GM21360 (cell line): ENCODE measurements around the gene NRP2.

Experiments used
- ATAC-seq: cut with Tn5 transposase; IDR thresholded peaks from one replicate; pipeline ENCODE4 v1.9.1; 2021; ENCODE audit warnings: mild to moderate bottlenecking, moderate library complexity; ENCODE audit not compliant: unreplicated experiment

Gene NRP2

GRCh38 chr2:205750797-205751196 lies 68.5 kb downstream of the NRP2 start:
- ATAC-seq, result no peak

DNA sequence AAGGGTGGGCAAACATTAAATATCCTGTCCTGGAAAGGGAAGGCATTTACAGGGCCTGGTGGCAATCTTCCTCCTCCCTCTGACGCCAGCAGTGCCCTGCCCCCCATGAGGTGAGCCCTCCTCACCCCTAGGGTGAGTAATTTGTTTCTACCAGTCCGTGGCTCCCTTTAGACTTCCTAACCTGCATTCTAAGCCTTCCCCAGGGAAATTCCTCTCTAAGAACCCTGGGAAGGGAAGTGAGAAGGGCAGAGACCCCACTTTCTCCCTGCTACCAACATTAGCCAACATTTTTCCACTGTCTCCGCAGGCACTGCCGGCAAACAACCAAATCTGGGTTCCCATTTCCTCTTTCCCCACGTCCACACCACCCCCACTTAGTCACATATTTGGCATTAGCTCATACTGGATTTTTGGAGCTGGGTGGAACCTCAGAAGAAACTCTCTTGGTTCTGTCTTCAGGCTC lies 69.3 kb downstream of the NRP2 start:
- ATAC-seq, result no peak

- no peak for ATAC-seq
These were observed 70.1 kb downstream of the NRP2 start for GRCh38 chr2:205752296-205752820.

DNA sequence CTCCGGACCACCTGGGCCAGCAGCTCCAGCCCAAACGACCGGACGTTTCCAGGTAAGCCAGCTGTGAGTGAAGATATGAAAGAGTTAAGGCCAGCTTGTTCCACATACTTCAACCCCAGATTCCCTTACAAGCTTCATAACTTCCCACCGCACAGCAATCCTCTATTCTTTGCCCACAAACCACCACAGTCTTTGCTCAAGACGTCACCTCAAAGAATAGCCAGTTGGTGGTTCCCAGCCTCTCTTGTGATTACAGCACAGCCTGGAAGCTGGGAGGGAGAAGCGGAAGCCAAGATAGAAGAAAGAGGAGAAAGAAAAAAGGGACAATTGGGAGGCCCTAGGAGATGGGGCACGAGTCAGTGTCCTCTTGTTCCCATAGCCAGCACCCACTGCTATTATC lies 70.6 kb downstream of the NRP2 start:
- no peak for ATAC-seq

- no peak for ATAC-seq
These were observed 72.1 kb downstream of the NRP2 start for GRCh38 chr2:205754285-205754923.

GRCh38 chr2:205754924-205755321 lies 72.6 kb downstream of the NRP2 start:
- no peak for ATAC-seq

GRCh38 chr2:205755923-205756322 lies 73.6 kb downstream of the NRP2 start:
- ATAC-seq, result no peak

DNA sequence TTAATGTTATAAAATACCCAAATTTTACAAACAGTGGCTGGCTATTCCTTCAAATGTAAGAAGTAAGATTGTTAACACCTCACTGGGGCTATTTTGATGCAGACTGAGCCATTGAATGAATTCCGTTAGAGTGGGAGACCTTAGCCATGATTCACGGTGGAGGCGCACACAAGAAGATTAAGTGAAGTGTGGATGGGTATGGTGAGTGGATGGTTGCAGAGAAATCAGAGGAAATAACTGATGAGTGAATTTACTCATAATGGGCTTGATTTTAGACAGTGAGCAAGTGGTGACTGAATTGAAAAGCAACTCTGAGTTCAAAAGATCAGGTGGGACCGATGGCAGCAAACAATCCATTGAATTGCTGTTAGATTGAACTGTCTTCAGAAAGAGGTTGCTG lies 75.0 kb downstream of the NRP2 start:
- ATAC-seq, result no peak

DNA sequence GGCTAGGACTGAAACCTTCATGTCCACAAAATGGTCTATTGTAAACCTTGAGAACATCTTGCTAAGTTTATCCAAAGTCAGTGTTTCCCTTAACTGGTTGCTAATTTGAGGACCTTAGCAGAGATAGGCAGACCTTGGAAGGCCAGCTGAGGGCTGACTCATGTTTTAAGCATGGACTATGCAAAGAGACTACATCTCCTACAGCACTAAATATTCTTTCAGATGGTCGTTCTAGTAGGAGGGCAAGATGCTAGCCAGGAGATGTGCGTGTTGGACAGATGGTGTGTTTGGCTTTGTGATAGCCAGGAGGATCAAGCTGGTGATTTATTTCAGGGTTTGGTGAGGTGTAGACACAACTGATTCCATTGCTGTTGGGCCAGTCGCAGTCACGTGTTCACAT lies 75.8 kb downstream of the NRP2 start:
- no peak for ATAC-seq

DNA sequence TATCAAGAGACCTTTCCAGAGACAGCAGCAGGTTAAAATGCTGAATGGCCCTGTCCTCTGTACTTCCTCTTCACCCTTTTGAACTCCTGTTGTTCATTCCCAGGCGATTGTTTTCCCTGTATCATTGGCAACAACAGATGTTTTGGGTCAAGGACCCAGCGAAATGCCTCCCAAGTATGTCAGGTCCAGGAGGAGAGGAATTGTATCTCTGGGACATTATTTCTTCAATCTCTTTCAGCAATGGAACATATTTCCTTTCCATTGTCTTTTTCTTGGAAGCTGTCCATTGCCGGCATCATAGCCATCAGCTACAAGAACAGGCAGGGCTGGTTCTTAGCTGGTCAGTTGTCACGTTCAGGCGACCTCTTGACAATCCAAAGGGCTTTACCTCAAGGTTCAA lies 76.2 kb downstream of the NRP2 start:
- no peak for ATAC-seq

DNA sequence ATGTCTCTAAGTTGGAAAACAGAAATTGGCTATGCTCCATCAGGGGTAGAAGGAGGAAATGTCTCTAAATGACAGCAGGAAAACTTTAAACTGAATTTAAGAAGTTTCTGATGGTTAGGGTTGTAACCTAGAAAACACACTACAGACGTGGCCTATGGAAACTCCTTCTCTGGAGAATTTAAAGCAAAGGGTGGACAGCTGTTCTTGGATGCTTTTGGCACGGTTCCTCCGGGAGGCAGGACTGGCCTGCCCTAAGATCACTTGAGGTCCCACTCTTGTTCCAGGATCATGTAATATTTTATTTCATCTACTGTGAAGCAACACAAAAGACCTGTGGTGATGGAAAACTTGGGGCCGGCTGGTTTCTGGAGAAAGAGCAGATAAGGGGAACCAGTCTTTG lies 77.0 kb downstream of the NRP2 start:
- ATAC-seq, result no peak

DNA sequence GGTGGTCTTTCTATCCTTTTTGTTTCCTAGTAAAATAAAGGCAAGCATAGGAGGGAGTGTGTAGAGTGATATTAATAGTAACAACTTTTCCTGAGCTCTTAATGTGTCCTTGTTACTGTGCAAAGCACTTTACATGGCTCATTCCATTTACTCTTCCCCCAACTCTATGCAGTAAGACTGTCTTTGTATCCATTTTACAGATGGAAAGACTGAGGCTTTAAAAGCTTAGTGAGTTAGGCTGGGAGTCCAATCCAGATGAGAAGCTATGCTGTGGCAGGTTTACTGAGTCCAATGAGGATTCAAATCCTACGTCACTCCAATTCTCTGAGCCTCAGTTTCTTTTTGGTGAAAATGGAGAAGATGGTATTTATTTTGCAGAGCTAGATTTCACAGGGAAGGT lies 77.4 kb downstream of the NRP2 start:
- no peak for ATAC-seq

DNA sequence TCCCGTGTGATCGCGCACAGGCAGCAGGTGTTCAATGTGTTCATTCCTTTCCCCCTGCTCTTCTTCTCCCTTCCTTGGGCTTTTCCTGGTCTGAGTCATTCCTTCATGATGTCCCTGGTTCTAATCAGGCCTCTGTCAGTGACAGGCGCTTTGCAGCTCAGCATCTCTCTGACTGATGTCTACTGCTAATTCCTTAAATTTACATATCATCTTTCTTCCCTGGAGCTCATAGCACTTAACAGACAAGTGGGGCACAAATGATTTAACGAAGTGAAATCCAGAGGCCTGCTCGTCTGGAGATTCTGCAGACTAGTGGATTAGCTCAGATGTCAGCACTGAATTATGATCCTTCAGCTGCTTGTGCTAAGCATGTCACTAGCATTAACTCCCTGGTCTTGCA lies 77.9 kb downstream of the NRP2 start:
- ATAC-seq, result no peak

GRCh38 chr2:205761421-205761820 lies 79.1 kb downstream of the NRP2 start:
- no peak for ATAC-seq

DNA sequence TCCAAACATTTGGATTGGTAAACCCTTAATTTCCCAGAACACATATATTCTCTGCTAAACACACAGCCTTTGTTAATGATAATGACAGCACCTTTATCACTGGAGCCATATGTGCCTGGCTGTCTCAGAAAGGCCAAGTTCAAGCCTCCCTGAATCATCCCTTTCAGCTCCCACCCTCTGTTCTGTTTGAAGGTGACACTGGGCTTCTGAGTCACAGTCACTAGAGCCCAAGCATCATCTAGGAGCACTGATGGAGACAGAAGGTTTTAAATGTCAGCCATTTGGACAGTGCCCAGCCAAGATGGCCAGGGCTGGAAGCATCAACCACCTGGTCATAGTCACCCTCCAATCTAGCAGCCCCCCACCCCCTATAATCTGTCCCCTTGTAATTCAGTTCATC lies 80.6 kb downstream of the NRP2 start:
- no peak for ATAC-seq

- no peak for ATAC-seq
These were observed 81.5 kb downstream of the NRP2 start for GRCh38 chr2:205763708-205764211.

GRCh38 chr2:205764270-205764746 lies 82.0 kb downstream of the NRP2 start:
- ATAC-seq, result no peak

DNA sequence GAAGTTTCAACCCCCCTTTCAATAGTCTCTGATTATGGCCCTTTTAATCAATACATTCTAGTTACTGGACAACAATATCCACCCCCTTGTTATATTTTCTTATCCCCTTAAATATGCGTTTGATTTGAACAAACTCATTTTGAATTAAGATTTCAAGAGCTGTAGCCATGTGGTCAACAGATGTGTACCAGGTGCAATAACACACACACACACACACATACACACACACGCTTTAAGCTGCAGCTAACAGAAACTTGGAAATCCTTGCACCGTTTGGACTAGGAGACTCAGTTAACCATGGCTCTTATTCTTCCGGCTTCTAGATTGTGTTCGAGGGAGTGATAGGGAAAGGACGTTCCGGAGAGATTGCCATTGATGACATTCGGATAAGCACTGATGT lies 82.8 kb downstream of the NRP2 start:
- ATAC-seq, result no peak

DNA sequence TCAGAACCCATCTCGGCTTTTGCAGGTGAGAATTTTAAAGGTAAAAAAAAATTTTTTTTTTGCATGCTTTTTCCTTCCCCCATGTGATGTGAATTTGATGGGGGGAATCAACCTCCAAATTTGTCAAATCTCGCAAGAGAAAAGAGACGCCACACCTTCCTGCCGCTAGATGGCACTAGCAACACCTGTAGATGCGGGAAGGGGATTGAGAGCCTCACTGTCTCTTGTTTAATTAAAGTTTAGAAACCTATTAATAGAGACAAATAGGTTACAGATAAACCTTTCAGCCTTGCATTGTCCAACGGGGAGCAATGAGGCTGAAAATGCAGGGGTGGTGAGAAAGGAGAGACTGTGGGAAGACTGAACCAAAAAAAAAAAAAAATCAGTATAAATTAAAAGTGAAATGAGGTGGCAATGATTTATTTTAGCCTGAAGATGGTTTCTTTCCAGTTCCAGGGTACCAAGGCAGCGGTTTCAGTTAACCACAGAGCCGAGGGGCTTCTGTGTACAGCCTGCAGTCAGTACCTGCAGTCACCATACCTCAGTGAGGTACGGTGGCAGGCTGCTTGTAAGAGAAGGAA lies 84.6 kb downstream of the NRP2 start:
- no peak for ATAC-seq

- ATAC-seq, result no peak
These were observed 85.3 kb downstream of the NRP2 start for GRCh38 chr2:205767617-205768016.

DNA sequence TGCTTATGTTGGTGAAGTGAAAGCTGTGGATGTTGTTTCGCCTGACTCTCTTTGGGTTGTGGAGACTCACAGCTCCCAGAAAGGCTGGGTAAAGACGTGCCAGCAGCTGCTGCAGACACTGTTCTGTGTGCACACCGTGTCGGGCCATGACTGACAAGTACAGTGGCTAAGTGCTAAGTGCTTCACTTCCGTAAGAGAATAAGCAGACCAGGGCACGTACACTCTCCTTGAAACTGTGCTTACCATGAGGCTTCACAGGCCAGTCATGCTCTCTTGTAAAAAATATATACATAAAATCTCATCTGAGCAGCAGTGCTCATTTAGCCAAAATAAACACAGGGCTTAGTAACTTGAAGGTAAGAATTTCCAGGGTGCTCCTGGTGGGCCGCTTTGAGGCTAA lies 86.0 kb downstream of the NRP2 start:
- no peak for ATAC-seq

- ATAC-seq, result no peak
These were observed 86.7 kb downstream of the NRP2 start for GRCh38 chr2:205768815-205769494.
